IgD-negative memory B cell (primary cell): Measurements from ENCODE around the gene USP9Y. TPM values are rescaled to one million over a fixed set of nuclear protein-coding genes. Genes with fewer than 3 reads are reported as not detected.
"Not testable (repeated sequence)": the region's sequence is repeated elsewhere in the genome, so short reads cannot be mapped to it uniquely, and the experiment has no call there.

Source experiments
- H3K27ac Mint-ChIP-seq, 3 donors: one replicate each; pipeline ENCODE4 v1.8.0; 2020 to 2022; ENCODE audit warnings: mild to moderate bottlenecking in 3 of 3, mixed read lengths in 3 of 3, moderate library complexity in 1 of 3
- H3K27me3 Mint-ChIP-seq: one replicate; pipeline ENCODE4 v1.8.0; 2021; ENCODE audit warnings: mixed read lengths
- H3K36me3 Mint-ChIP-seq: one replicate; pipeline ENCODE4 v1.8.0; 2020; ENCODE audit warnings: mild to moderate bottlenecking, mixed read lengths
- H3K4me1 Mint-ChIP-seq, 3 donors: one replicate each; pipeline ENCODE4 v1.8.0; 2020 to 2022; ENCODE audit warnings: mixed read lengths in 3 of 3, mild to moderate bottlenecking in 1 of 3
- H3K4me3 Mint-ChIP-seq, 4 donors: one replicate each; pipeline ENCODE4 v1.8.0; 2020 to 2022; ENCODE audit warnings: mild to moderate bottlenecking in 4 of 4, mixed read lengths in 4 of 4, moderate library complexity in 3 of 4
- H3K9me3 Mint-ChIP-seq, 3 donors: one replicate each; pipeline ENCODE4 v1.8.0; 2020 to 2021; ENCODE audit warnings: mixed read lengths in 3 of 3, mild to moderate bottlenecking in 1 of 3
- polyA plus RNA-seq: library from polyadenylated mRNA; unstranded; fragments of 300-500 nt; fragmentation: Illumina TruSeq; gene quantifications from one replicate; pipeline ENCODE4 v1.2.3, GENCODE V29; 2021

USP9Y gene
- not detected for polyA plus RNA-seq

DNA sequence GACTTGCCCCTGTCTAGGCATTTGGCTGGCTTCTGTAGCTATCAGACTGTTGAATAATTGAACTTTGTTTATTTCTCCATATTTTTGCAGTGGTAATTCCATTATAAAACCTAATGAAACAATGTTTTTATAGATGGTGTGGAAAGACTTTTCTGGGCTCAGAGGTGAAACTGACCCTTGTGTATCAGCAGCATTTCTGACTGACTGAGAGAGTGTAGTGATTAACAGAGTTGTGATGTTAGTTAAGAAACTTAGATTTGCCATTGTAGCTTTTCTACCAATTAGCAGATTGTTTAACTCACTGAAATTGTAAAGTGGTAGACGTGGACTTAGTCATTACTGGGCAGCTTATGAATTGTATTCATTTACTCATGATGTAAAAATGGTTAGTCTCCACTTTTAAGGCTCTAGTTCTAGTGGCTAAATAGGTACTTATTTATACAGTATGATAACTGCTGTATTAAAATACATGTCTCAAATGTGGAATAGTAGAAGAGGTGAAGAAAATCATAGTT lies at the start of gene USP9Y:
Gene USP9Y (plus strand): TSS at position 51 of the 515 bp plus-strand sequence. CDS start 8,217 bp downstream, outside the sequence.
- Mint-ChIP-seq H3K27ac (no peak within 1 kb of the TSS), H3K4me3 (no peak within 1 kb of the TSS), H3K36me3 (no peaks in the 10 kb centered on the region), H3K9me3 (no peaks in the 10 kb centered on the region), H3K4me1 (no peaks in the 10 kb centered on the region), H3K27me3 (no peaks in the 10 kb centered on the region)

DNA sequence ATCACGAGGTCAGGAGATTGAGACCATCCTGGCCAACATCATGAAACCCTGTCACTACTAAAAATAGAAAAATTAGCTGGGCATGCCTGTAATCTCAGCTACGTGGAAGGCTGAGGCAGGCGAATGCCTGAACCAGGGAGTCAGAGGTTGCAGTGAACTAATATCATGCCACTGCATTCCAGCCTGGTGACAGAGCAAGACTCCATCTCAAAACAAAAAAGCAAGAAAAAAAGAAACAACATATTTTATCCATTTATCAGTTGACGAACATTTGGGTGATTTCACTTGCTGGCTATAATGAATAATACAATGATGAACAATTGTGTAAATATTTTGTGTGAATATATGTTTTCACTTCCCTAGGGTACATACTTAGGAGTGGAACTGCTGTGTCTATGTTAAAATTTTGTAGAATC lies 49.4 kb upstream of the USP9Y start:
- H3K27ac Mint-ChIP-seq: no peak overlapping the region
- H3K36me3 Mint-ChIP-seq: no peaks in the 10 kb centered on the region
- H3K27me3 Mint-ChIP-seq: no peaks in the 10 kb centered on the region
- no peak overlapping the region for H3K4me3 Mint-ChIP-seq
- no peaks in the 10 kb centered on the region for H3K4me1 Mint-ChIP-seq
- H3K9me3 Mint-ChIP-seq: no peaks in the 10 kb centered on the region

DNA sequence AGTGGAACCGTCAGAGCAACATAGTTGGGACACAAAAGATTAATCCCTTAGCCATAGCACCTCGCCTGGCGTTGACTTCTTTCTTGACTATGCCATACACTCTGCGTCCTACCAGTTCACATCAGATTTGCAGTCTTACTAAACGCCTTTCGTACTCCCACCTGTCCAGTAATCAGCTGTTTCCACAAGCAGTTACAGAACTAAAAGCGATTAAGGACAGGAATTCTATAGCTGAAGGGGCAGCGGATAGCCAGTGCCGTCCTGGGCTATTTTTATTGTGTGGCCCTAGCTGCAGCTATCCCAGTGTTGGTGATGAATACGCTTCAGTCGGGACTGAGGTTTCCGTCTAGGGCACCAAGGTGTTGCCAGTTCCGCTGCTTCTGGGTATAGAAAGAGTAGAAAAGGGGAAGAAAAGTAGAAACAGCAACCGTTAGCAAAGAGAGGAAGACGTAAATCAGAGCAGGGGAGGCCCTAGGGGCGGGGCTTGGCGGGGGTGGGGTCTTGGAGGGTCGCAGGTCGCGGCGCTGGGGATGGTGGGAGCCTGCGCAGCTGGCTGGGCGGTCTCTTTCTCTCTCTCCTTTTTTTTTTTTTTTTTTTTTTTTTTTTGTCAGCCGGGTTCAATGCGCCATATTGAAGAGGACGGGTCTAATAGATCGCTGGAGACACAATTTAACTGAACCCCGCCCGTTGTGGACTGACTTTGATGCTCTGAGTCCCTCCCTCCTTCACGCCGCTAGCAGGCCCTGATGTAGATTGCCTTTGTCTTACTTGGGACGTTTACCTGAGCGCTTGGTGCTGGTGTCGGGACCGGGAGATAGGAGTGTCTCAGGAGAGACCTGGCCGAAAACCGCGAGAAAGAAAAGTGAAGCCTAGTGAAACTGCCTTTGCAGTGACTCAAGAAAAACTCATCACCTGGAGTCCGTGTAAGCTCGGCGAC lies 39.0 kb upstream of the USP9Y start:
- H3K4me3 Mint-ChIP-seq: no peak overlapping the region
- H3K27me3 Mint-ChIP-seq: no peaks in the 10 kb centered on the region
- H3K4me1 Mint-ChIP-seq: no peaks in the 10 kb centered on the region
- H3K27ac Mint-ChIP-seq: no peak overlapping the region
- H3K36me3 Mint-ChIP-seq: no peaks in the 10 kb centered on the region
- no peaks in the 10 kb centered on the region for H3K9me3 Mint-ChIP-seq

DNA sequence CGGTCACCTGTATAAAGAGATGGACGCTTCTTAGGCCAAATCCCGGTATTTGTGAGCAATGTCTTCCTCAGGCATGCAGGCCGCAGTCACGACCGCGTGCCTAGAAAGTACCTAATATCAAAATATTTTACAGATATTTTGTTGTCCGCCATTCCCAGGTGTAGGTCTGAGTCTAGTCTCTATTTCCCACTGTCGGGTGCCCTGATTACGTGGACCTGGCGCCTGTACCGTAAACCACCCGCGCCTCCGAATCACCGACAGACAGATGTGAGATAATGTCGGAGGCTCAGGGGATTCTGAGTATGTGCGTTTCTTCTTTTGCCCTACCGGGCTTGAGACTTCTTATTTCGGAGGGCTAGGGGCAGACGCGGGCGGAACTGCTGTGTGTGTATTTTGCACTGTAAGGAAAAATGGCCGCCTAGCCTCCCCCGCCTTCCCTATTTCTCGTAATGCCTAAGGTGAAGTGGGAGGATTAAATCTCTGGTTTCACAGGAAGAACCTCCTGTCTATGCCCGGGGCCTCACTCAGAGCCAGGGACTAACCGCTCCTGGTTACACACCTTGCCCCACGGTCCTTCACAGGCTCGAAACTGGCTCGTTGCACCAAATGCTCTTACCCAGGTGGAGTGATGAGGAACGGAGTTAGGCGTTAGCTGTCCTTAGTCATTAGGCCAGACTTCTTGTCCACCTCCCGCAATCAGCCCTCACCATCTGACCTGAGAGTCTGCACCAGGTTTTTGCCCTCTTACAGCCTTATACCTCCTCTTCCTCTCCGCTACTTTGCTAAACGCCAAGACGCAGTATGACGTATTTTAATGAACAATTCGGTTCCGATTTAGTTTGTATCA lies 38.1 kb upstream of the USP9Y start:
- no peaks in the 10 kb centered on the region for H3K36me3 Mint-ChIP-seq

DNA sequence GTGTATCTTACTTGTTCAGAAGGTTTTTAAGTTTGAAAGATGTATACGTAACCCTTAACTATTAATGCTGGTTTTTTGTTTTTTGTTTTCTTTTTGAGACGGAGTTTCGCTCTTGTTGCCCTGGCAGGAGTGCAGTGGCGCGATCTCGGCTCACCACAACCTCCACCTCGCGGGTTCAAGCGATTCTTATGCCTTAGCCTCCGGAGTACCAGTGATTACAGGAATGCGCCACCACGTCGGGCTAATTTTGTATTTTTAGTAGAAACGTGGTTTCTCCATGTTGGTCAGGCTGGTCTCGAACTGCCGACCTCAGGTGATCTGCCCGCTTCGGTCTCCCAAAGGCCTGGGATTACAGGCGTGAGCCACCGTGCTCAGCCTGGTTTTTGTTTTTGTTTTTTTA lies 37.2 kb upstream of the USP9Y start:
- H3K27me3 Mint-ChIP-seq, H3K4me3 Mint-ChIP-seq, H3K36me3 Mint-ChIP-seq, H3K4me1 Mint-ChIP-seq, H3K27ac Mint-ChIP-seq, H3K9me3 Mint-ChIP-seq: not testable (repeated sequence)

More for the DNA sequence above, 38.1 kb upstream of the USP9Y start:
- Mint-ChIP-seq H3K27me3 (no peaks in the 10 kb centered on the region), H3K4me3 (no peak overlapping the region), H3K4me1 (no peaks in the 10 kb centered on the region), H3K27ac (no peak overlapping the region), H3K9me3 (no peaks in the 10 kb centered on the region)

GRCh38 chrY:12678111-12678510 lies 22.9 kb upstream of the USP9Y start:
- H3K27ac Mint-ChIP-seq: no peak overlapping the region
- H3K9me3 Mint-ChIP-seq: no peaks in the 10 kb centered on the region
- no peak overlapping the region for H3K4me3 Mint-ChIP-seq
- H3K27me3 Mint-ChIP-seq: no peaks in the 10 kb centered on the region
- H3K4me1 Mint-ChIP-seq: no peaks in the 10 kb centered on the region
- H3K36me3 Mint-ChIP-seq: no peaks in the 10 kb centered on the region

DNA sequence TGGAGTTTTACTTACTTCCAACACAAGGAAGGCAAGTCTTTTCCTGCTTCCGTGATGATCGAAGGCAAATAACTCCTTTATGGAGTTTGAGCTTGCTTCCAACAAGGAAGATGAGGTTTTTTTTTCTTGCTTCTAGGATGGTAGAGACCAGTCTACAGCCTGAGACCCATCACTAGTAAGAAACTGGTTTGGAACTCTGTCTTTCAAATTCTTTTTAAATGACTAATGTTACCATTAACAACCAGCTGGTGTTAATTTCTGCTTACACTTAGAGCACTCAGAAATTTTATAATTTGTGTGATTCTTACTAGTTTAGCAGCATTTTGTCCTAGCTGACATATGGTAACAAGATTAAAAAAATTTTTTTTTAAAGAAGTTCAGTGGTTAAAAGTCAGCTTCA lies 19.5 kb upstream of the USP9Y start:
- H3K4me1 Mint-ChIP-seq: no peaks in the 10 kb centered on the region
- H3K27ac Mint-ChIP-seq: no peak overlapping the region
- no peaks in the 10 kb centered on the region for H3K27me3 Mint-ChIP-seq
- H3K9me3 Mint-ChIP-seq: no peaks in the 10 kb centered on the region
- H3K4me3 Mint-ChIP-seq: no peak overlapping the region
- no peaks in the 10 kb centered on the region for H3K36me3 Mint-ChIP-seq

DNA sequence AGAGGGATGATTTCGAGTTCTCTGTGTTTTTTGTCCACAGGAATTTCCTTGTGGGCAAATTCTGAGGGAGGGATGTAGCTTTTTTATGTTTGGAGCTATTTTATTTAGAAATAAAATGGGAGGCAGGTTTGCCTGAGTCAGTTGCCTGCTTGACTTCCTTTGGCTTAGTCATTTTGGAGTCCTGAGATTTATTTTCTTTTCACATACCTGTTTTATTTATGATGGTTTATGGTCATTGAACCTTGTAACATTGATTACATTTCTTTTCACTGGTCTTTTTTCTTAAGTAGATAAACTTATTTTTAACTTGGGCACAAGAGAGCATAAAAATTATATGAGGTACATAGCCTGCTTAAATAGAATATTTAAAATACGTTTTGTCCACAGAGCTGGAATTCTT lies 12.7 kb upstream of the USP9Y start:
- H3K36me3 Mint-ChIP-seq: no peaks in the 10 kb centered on the region
- no peaks in the 10 kb centered on the region for H3K9me3 Mint-ChIP-seq
- H3K4me1 Mint-ChIP-seq: no peaks in the 10 kb centered on the region
- no peak overlapping the region for H3K4me3 Mint-ChIP-seq
- H3K27ac Mint-ChIP-seq: no peak overlapping the region
- no peaks in the 10 kb centered on the region for H3K27me3 Mint-ChIP-seq

DNA sequence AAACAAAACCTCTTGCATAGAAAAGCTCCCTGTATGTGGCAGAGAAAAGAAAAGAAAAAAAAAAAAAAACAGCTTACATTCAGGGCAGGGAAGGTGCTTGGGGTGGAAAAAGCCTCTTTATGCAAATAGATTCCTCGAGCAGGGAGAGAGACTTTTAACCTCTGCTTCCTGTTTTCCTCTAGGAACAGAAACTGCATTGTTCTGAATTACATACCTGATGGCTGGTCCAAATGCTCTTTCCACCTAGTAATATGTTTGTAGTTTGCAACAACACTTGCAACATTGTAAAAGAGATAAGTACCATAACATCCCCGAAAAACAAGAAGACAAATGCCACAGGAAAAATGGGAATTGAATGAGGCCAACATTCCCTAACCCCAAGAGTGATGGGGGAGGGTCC lies 944 bp upstream of the USP9Y start:
- Mint-ChIP-seq H3K4me1 (no peaks in the 10 kb centered on the region), H3K27ac (no peak overlapping the region), H3K9me3 (no peaks in the 10 kb centered on the region)

GRCh38 chrY:12702174-12702573 lies 1.1 kb downstream of the USP9Y start:
- Mint-ChIP-seq H3K4me1 (no peaks in the 10 kb centered on the region), H3K27me3 (no peaks in the 10 kb centered on the region), H3K36me3 (no peaks in the 10 kb centered on the region), H3K9me3 (no peaks in the 10 kb centered on the region), H3K4me3 (no peak overlapping the region), H3K27ac (no peak overlapping the region)

More for the DNA sequence above, 944 bp upstream of the USP9Y start:
- H3K4me3 Mint-ChIP-seq: no peak overlapping the region
- H3K36me3 Mint-ChIP-seq: no peaks in the 10 kb centered on the region
- no peaks in the 10 kb centered on the region for H3K27me3 Mint-ChIP-seq

DNA sequence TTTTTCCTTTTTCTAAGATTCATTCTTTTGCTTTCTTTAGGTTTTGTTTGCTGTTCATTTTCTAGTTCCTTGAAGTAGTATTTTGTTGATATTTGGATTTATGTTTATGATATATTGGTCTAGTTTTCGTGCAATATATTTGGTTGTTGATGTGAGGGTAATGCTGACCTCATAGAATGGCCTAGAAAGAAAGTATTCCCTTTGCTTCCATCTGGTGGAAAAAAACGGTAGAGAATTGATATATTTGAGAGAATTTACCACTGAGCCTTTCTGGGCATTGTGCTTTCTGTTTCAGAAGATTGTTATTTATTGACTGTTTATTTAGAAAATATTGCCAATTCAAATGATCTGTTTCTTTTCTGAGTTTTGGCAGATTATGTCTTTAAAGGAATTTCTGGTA lies 9.4 kb downstream of the USP9Y start:
- Mint-ChIP-seq H3K36me3 (no peaks in the 10 kb centered on the region), H3K27ac (no peak overlapping the region), H3K27me3 (no peaks in the 10 kb centered on the region), H3K4me3 (no peak overlapping the region), H3K9me3 (no peaks in the 10 kb centered on the region), H3K4me1 (no peaks in the 10 kb centered on the region)

DNA sequence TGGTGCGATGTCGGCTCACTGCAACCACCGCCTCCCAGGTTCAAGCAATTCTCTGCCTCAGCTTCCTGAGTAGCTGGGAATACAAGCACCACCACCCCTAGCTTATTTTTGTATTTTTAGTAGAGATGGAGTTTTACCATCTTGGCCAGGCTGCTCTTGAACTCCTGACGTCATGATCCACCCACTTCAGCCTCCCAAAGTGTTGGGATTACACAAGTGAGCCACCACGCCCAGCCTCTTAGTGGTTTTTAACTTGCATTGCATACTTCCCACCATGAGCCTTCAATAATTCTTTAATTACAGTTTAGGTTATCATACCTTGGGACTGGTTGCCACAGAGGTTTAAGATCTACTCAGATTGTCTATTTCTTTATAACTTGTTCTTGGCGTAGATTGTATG lies 14.3 kb downstream of the USP9Y start:
- H3K27ac Mint-ChIP-seq: no peak overlapping the region
- no peaks in the 10 kb centered on the region for H3K27me3 Mint-ChIP-seq
- H3K4me3 Mint-ChIP-seq: no peak overlapping the region
- no peaks in the 10 kb centered on the region for H3K9me3 Mint-ChIP-seq
- no peaks in the 10 kb centered on the region for H3K36me3 Mint-ChIP-seq
- H3K4me1 Mint-ChIP-seq: no peaks in the 10 kb centered on the region

GRCh38 chrY:12729746-12730145 lies 28.7 kb downstream of the USP9Y start:
- Mint-ChIP-seq H3K4me3 (no peak overlapping the region), H3K9me3 (no peaks in the 10 kb centered on the region), H3K36me3 (no peaks in the 10 kb centered on the region), H3K4me1 (no peaks in the 10 kb centered on the region), H3K27ac (no peak overlapping the region), H3K27me3 (no peaks in the 10 kb centered on the region)

DNA sequence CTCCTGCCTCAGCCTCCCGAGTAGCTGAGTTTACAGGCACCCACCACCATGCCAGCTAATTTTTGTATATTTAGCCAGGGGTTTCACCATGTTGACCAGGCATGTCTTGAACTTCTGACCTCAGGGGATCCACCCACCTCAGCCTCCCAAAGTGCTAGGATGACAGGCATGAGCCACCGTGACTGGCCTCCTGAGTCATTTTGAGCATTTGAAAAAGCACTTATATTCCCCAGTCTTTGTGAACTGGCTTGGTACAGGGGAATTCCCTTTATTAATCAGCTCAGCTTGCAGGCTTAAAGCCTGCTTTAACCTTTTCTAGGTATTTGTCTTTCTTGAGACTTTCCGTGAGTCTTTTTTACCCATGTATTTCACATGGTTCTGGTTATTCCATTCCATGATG lies 32.6 kb downstream of the USP9Y start:
- Mint-ChIP-seq H3K9me3 (no peaks in the 10 kb centered on the region), H3K27ac (no peak overlapping the region), H3K4me3 (no peak overlapping the region), H3K36me3 (no peaks in the 10 kb centered on the region), H3K4me1 (no peaks in the 10 kb centered on the region), H3K27me3 (no peaks in the 10 kb centered on the region)

DNA sequence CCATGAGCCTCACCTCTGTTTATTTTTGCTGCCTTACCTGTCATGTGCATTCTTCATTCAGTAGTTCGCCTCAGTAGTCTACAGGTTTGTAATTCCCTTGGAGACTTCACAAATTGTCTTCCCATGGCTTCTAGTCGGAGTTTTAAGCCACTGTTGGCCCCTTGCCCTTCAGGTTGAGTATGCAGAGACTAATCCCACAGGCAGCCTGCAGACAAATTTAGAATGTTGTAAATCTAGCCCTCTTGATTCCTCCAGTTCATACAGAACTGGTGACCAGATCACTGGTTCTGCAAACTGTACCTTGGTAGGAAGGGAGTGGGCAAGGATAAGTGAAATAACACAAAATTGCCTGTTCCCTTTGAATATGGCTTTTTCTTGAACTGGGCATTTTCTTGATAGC lies 33.0 kb downstream of the USP9Y start:
- H3K27me3 Mint-ChIP-seq: no peaks in the 10 kb centered on the region
- no peaks in the 10 kb centered on the region for H3K4me1 Mint-ChIP-seq
- no peaks in the 10 kb centered on the region for H3K9me3 Mint-ChIP-seq
- no peak overlapping the region for H3K27ac Mint-ChIP-seq
- H3K4me3 Mint-ChIP-seq: no peak overlapping the region
- H3K36me3 Mint-ChIP-seq: no peaks in the 10 kb centered on the region
